Skeletal muscle tissue (tissue), 4 donors: ENCODE data around the gene SLC19A3. TPM values are rescaled to one million over a fixed set of nuclear protein-coding genes. Genes with fewer than 3 reads are reported as not detected.
"Not testable (repeated sequence)": the region's sequence is repeated elsewhere in the genome, so short reads cannot be mapped to it uniquely, and the experiment has no call there.

Experiments used
- H3K27ac ChIP-seq: one replicate; pipeline ENCODE4 v1.7.0; 2013; ENCODE audit warnings: mild to moderate bottlenecking, low read depth, low read length, inconsistent platforms
- H3K27me3 ChIP-seq, 3 donors: one replicate each; pipeline ENCODE4 v1.7.0; 2013; ENCODE audit warnings: low read length in 3 of 3; ENCODE audit not compliant: control insufficient read depth in 3 of 3, insufficient read depth in 3 of 3
- H3K36me3 ChIP-seq, 3 donors: one replicate each; pipeline ENCODE4 v1.7.0; 2013; ENCODE audit warnings: low read length in 3 of 3; ENCODE audit not compliant: control insufficient read depth in 3 of 3, insufficient read depth in 3 of 3
- H3K4me1 ChIP-seq, 3 donors: one replicate each; pipeline ENCODE4 v1.7.0; 2013; ENCODE audit warnings: low read length in 3 of 3, mild to moderate bottlenecking in 3 of 3; ENCODE audit not compliant: control insufficient read depth in 3 of 3, insufficient read depth in 3 of 3
- H3K4me3 ChIP-seq, 3 donors: one replicate each; pipeline ENCODE4 v1.7.0; 2013; ENCODE audit warnings: low read length in 3 of 3
- H3K9ac ChIP-seq, 3 donors: one replicate each; pipeline ENCODE4 v1.7.0; 2013; ENCODE audit warnings: low read length in 3 of 3, mild to moderate bottlenecking in 3 of 3, moderate library complexity in 2 of 3, low read depth in 1 of 3
- H3K9me3 ChIP-seq, 3 donors: one replicate each; pipeline ENCODE4 v1.7.0; 2013; ENCODE audit warnings: low read length in 3 of 3; ENCODE audit not compliant: control insufficient read depth in 3 of 3
- total RNA-seq: library from RNA; depleted of rRNA; stranded (reverse); fragments of >200 nt; gene quantifications from one replicate; pipeline ENCODE4 v1.2.3, GENCODE V29; 2014
- donor health status: Osteomylitis.

SLC19A3 gene
- total RNA-seq, 1 donor from 2014 or later: 4.2 TPM

DNA sequence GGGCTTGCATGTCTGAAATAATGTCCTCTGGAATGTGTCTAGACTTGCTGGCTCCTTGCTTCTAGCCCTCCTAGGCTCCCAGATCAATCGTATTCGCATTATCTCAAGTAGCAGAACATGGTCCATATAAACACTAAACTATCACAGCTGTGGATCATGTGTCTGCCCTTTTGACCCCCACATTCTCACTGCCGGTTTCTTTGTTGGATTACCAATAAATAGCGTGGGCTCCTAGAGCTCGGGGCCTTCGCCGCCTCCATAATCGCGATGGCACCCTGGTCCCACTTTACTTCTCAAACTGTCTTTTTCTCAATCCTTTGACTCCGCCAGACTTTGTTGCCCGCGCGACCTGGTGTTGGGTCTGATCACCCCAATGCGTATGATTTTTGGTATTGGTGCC, 21.5 kb upstream of the SLC19A3 start:
- H3K4me1 ChIP-seq: no peaks in the 10 kb centered on the region
- no peaks in the 10 kb centered on the region for H3K36me3 ChIP-seq
- H3K9me3 ChIP-seq: no peaks in the 10 kb centered on the region
- H3K27me3 ChIP-seq: no peaks in the 10 kb centered on the region
- H3K9ac ChIP-seq: no peak overlapping the region
- no peak overlapping the region for H3K4me3 ChIP-seq
- no peak overlapping the region for H3K27ac ChIP-seq

DNA sequence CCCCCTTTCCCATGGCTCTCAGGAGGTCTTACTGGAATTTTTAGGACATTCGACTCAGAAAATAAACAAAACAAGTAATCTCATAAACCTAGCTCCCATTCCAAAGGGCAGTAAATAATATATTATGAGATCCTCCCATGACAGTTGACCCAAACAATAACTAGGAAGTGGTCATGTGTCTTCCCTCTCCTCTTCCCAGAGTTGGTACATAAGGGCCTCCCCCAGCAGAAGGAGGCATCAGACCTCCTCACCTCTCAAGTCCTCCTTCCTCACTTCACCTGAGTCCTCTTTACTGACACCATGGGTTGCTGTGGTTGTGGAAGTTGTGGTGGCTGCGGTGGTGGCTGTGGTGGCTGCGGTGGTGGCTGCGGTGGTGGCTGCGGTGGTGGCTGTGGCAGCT, 10.2 kb upstream of the SLC19A3 start, which contains the start of gene SCYGR7:
TSS of gene SCYGR7 (plus strand) at position 301 of the 400 bp plus-strand sequence. CDS start at position 301, 0 bp downstream.
- no peaks in the 10 kb centered on the region for H3K4me1 ChIP-seq
- peaks cover 0 to 3% (median 0%) of the 10 kb centered on the region in 3 donors for H3K27me3 ChIP-seq
- H3K9me3 ChIP-seq: no peaks in the 10 kb centered on the region
- H3K36me3 ChIP-seq: no peaks in the 10 kb centered on the region
- H3K27ac ChIP-seq: no peak within 1 kb of the TSS
- no peak within 1 kb of the TSS for H3K4me3 ChIP-seq
- H3K9ac ChIP-seq: no peak within 1 kb of the TSS

- H3K9me3 ChIP-seq: no peaks in the 10 kb centered on the region
- no peaks in the 10 kb centered on the region for H3K4me1 ChIP-seq
- no peak within 1 kb of the TSS for H3K9ac ChIP-seq
- H3K36me3 ChIP-seq: no peaks in the 10 kb centered on the region
- H3K27me3 ChIP-seq: peaks cover 0 to 4% (median 3%) of the 10 kb centered on the region in 3 donors
- H3K27ac ChIP-seq: no peak within 1 kb of the TSS
- H3K4me3 ChIP-seq: no peak within 1 kb of the TSS
Measured at GRCh38 chr2:227724394-227725039, 6.7 kb upstream of the SLC19A3 start, which contains the start of gene SCYGR6. Gene SCYGR6 (minus strand): TSS chr2:227724757. CDS start chr2:227724757, 0 bp downstream.

DNA sequence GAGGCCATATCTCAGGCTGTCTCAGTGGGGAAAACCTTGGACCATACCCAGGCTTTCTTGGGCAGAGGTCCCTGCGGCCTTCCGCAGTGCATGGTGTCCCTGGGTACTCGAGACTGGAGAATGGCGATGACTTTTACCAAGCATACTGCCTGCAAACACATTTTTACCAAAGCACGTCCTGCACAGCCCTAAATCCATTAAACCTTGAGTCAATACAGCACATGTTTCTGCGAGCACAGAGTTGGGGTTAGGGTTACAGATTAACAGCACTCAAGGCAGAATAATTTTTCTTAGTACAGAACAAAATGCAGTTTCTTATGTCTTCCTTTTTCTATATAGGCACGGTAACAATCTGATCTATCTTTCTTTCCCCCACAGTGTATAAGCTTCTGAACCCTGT, 5.0 kb upstream of the SLC19A3 start:
- not testable (repeated sequence) for H3K9me3 ChIP-seq, H3K36me3 ChIP-seq, H3K4me1 ChIP-seq, H3K27me3 ChIP-seq, H3K4me3 ChIP-seq, H3K9ac ChIP-seq, H3K27ac ChIP-seq

GRCh38 chr2:227720680-227721079, 2.9 kb upstream of the SLC19A3 start:
- Histone ChIP-seq H3K36me3 (no peaks in the 10 kb centered on the region), H3K4me3 (no peak overlapping the region), H3K27me3 (peaks cover 0 to 7% (median 6%) of the 10 kb centered on the region in 3 donors), H3K4me1 (no peaks in the 10 kb centered on the region), H3K27ac (no peak overlapping the region), H3K9me3 (no peaks in the 10 kb centered on the region), H3K9ac (no peak overlapping the region)

GRCh38 chr2:227719641-227720040, 1.8 kb upstream of the SLC19A3 start:
- H3K9me3 ChIP-seq: no peaks in the 10 kb centered on the region
- no peak overlapping the region for H3K27ac ChIP-seq
- H3K36me3 ChIP-seq: no peaks in the 10 kb centered on the region
- no peak overlapping the region for H3K9ac ChIP-seq
- H3K4me1 ChIP-seq: no peaks in the 10 kb centered on the region
- H3K27me3 ChIP-seq: peaks cover 0 to 7% (median 6%) of the 10 kb centered on the region in 3 donors
- H3K4me3 ChIP-seq: no peak overlapping the region

DNA sequence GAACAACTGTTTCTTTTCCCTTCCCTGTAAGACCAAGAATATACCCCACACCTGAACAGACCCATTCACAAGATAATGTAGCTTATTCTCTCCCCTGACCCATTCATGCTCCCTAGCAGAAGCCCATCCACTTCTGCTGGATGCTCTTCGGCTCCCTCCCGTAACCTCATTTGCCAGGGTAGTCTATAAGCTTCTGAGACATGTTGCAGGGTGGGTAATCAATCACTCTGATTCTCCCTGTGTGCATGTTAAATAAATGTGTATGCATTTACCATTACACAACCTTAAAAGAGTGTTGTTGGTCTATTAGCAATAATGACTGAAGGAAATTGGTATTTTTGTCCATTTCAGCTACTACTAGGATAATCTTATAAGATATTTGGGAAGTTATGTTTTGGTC, 1.3 kb downstream of the SLC19A3 start:
- H3K36me3 ChIP-seq: no peaks in the 10 kb centered on the region

GRCh38 chr2:227713291-227713690, 4.5 kb downstream of the SLC19A3 start:
- no peak overlapping the region for H3K9ac ChIP-seq
- no peaks in the 10 kb centered on the region for H3K4me1 ChIP-seq
- no peak overlapping the region for H3K27ac ChIP-seq
- no peaks in the 10 kb centered on the region for H3K9me3 ChIP-seq
- H3K4me3 ChIP-seq: no peak overlapping the region
- H3K27me3 ChIP-seq: peaks cover 0 to 4% (median 3%) of the 10 kb centered on the region in 3 donors
- H3K36me3 ChIP-seq: no peaks in the 10 kb centered on the region

More for the DNA sequence above, 1.3 kb downstream of the SLC19A3 start:
- peaks cover 0 to 7% (median 4%) of the 10 kb centered on the region in 3 donors for H3K27me3 ChIP-seq
- H3K9ac ChIP-seq: no peak overlapping the region
- H3K4me3 ChIP-seq: no peak overlapping the region
- H3K27ac ChIP-seq: no peak overlapping the region
- no peaks in the 10 kb centered on the region for H3K4me1 ChIP-seq
- no peaks in the 10 kb centered on the region for H3K9me3 ChIP-seq

GRCh38 chr2:227710986-227711385, 6.8 kb downstream of the SLC19A3 start:
- no peaks in the 10 kb centered on the region for H3K36me3 ChIP-seq
- no peak overlapping the region for H3K27ac ChIP-seq
- no peaks in the 10 kb centered on the region for H3K4me1 ChIP-seq
- H3K9me3 ChIP-seq: no peaks in the 10 kb centered on the region
- no peak overlapping the region for H3K9ac ChIP-seq
- H3K27me3 ChIP-seq: no peaks in the 10 kb centered on the region
- no peak overlapping the region for H3K4me3 ChIP-seq

DNA sequence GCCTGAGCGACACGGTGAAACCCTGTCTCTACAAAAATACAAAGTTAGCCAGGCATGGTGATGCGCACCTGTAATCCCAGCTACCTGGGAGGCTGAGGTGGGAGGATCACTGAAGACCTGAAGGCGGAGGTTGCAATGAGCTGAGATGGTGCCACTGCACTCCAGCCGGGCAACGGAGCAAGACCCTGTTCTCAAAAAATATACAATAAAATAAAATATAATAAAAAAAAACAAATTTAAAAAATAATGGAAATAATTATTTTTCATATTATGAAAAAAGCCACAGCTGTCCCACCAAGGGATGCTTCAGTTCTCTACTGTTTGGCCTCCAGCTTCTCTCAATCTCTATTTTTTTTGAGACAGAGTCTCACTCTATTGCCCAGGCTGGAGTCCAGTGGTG, 10.4 kb downstream of the SLC19A3 start:
- Histone ChIP-seq H3K9me3 (no peaks in the 10 kb centered on the region), H3K9ac (no peak overlapping the region), H3K27ac (no peak overlapping the region), H3K4me1 (peaks cover 0 to 2% (median 0%) of the 10 kb centered on the region in 3 donors), H3K4me3 (no peak overlapping the region), H3K36me3 (no peaks in the 10 kb centered on the region), H3K27me3 (no peaks in the 10 kb centered on the region)
